H1 (cell line): ENCODE results near the gene AWAT2. TPM values are rescaled to one million over a fixed set of nuclear protein-coding genes. Genes with fewer than 3 reads are reported as not detected.

ENCODE experiments used
- CTCF ChIA-PET: fragments of 300-600 bp; sonication (Branson Sonifier 250); formaldehyde crosslinking; loops from one replicate; lab custom pipeline; 2021; ENCODE audit not compliant: partially characterized antibody; lab: Charles Lee
- POLR2A ChIA-PET: fragments of 300-600 bp; sonication (Branson Sonifier 250); formaldehyde crosslinking; loops from one replicate; lab custom pipeline; 2021; ENCODE audit warnings: inconsistent platforms; ENCODE audit not compliant: partially characterized antibody; lab: Charles Lee
- DNase-seq, 2 experiments: peaks; one replicate each; pipeline versions ENCODE4 v3.0.0 to v3.0.0-alpha.2; 2010 to 2022; ENCODE audit warnings: low spot score in 2 of 2, low read depth in 1 of 2, mixed read lengths in 1 of 2
- FAIRE-seq: peaks from 2 replicates; lab custom pipeline; 2011; peaks lifted over from hg19 to GRCh38; lab: Jason Lieb, UNC
- H2AFZ ChIP-seq: 2 replicates; pipeline ENCODE4 v1.8.1; 2012; ENCODE audit warnings: low read length, inconsistent platforms
- H2AK5ac ChIP-seq: 2 replicates; pipeline ENCODE4 v1.6.1; 2013; ENCODE audit warnings: low read depth, low read length
- H2BK120ac ChIP-seq: replicated peaks from 2 replicates; pipeline ENCODE3; 2013; ENCODE audit warnings: low read depth, low read length, inconsistent platforms
- H2BK12ac ChIP-seq: 2 replicates; pipeline ENCODE4 v1.6.1; 2013; ENCODE audit warnings: low read depth, low read length
- H2BK15ac ChIP-seq: 2 replicates; pipeline ENCODE4 v1.6.1; 2013; ENCODE audit warnings: low read length
- H2BK20ac ChIP-seq: 2 replicates; pipeline ENCODE4 v1.6.1; 2013; ENCODE audit warnings: low read length
- H2BK5ac ChIP-seq: 2 replicates; pipeline ENCODE4 v1.6.1; 2013; ENCODE audit warnings: low read depth, low read length
- H3K14ac ChIP-seq: 2 replicates; pipeline ENCODE4 v1.6.1; 2013; ENCODE audit warnings: inconsistent platforms; ENCODE audit not compliant: insufficient read length
- H3K18ac ChIP-seq: 2 replicates; pipeline ENCODE4 v1.6.1; 2013; ENCODE audit warnings: low read length; ENCODE audit errors: extremely low read depth
- H3K23ac ChIP-seq: 2 replicates; pipeline ENCODE4 v1.6.1; 2013; ENCODE audit warnings: inconsistent platforms; ENCODE audit not compliant: insufficient read length
- H3K23me2 ChIP-seq: 2 replicates; pipeline ENCODE4 v1.6.1; 2013; ENCODE audit warnings: low read depth, low read length
- H3K27ac ChIP-seq: 2 replicates; pipeline ENCODE4 v1.6.1; 2011; ENCODE audit warnings: low read depth, low read length, inconsistent platforms
- H3K27me3 ChIP-seq, 4 experiments: replicated peaks in 1 of 4; 1 replicate in 1 of 4; 2 replicates in 3 of 4; pipeline versions ENCODE4 v1.6.1 to v1.8.1; 2011 to 2013; ENCODE audit warnings: low read length in 3 of 4, mild to moderate bottlenecking in 3 of 4, inconsistent platforms in 2 of 4, mixed read lengths in 2 of 4, moderate library complexity in 1 of 4; ENCODE audit not compliant: control insufficient read depth in 3 of 4, insufficient read depth in 3 of 4; ENCODE audit errors: extremely low read depth in 1 of 4
- H3K36me3 ChIP-seq, 4 experiments: 2 replicates each; pipeline versions ENCODE4 v1.6.1 to v1.8.1; 2011 to 2013; ENCODE audit warnings: mild to moderate bottlenecking in 4 of 4, low read length in 3 of 4, moderate library complexity in 2 of 4, control low read depth in 1 of 4, inconsistent platforms in 1 of 4; ENCODE audit not compliant: insufficient read depth in 4 of 4, control insufficient read depth in 2 of 4
- H3K4ac ChIP-seq: replicated peaks from 2 replicates; pipeline ENCODE3; 2013; ENCODE audit warnings: low read length, low read depth, mixed read lengths, inconsistent platforms; ENCODE audit not compliant: insufficient read length
- H3K4me1 ChIP-seq, 4 experiments: replicated peaks in 1 of 4; 1 replicate in 1 of 4; 2 replicates in 3 of 4; pipeline versions ENCODE4 v1.6.1 to v1.8.1; 2011 to 2013; ENCODE audit warnings: low read length in 3 of 4, inconsistent platforms in 2 of 4, mixed read lengths in 1 of 4; ENCODE audit not compliant: insufficient read depth in 4 of 4, control insufficient read depth in 3 of 4
- H3K4me2 ChIP-seq, 2 experiments: 2 replicates each; pipeline versions ENCODE4 v1.6.1 to v1.8.1; 2011 to 2013; ENCODE audit warnings: low read depth in 2 of 2, low read length in 2 of 2, control low read depth in 1 of 2, inconsistent platforms in 1 of 2, mild to moderate bottlenecking in 1 of 2; ENCODE audit not compliant: insufficient read depth in 1 of 2
- H3K4me3 ChIP-seq, 4 experiments: fragments of 200-600, 300-600 bp in 1 of 4; sonication (generic), shearing (Covaris generic), sonication (Bioruptor Twin) in 1 of 4; 2 replicates each; pipeline versions ENCODE4 v1.5.1 to v1.8.1; 2011 to 2016; ENCODE audit warnings: low read length in 4 of 4, low read depth in 3 of 4, control low read depth in 2 of 4, inconsistent platforms in 2 of 4, mild to moderate bottlenecking in 2 of 4, mixed read lengths in 1 of 4, moderate library complexity in 1 of 4; ENCODE audit not compliant: insufficient read depth in 2 of 4; ENCODE audit errors: extremely low read depth in 1 of 4
- H3K56ac ChIP-seq: replicated peaks from 2 replicates; pipeline ENCODE3; 2013; ENCODE audit warnings: low read depth, mild to moderate bottlenecking, mixed read lengths, low read length, inconsistent platforms; ENCODE audit not compliant: insufficient read length
- H3K79me1 ChIP-seq: 2 replicates; pipeline ENCODE4 v1.6.1; 2013; ENCODE audit warnings: low read depth, low read length, control low read depth
- H3K79me2 ChIP-seq, 2 experiments: 2 replicates each; pipeline versions ENCODE4 v1.6.1 to v1.8.1; 2012 to 2013; ENCODE audit warnings: low read length in 2 of 2, mild to moderate bottlenecking in 2 of 2, inconsistent platforms in 1 of 2; ENCODE audit not compliant: insufficient read depth in 2 of 2, control insufficient read depth in 1 of 2
- H3K9ac ChIP-seq, 4 experiments: replicated peaks in 1 of 4; 1 replicate in 1 of 4; 2 replicates in 3 of 4; pipeline versions ENCODE4 v1.6.1 to v1.8.1; 2011 to 2013; ENCODE audit warnings: low read depth in 3 of 4, low read length in 3 of 4, control low read depth in 2 of 4, mild to moderate bottlenecking in 2 of 4, moderate library complexity in 2 of 4, inconsistent platforms in 1 of 4; ENCODE audit errors: extremely low read depth in 1 of 4
- H3K9me3 ChIP-seq, 2 experiments: 2 replicates each; pipeline versions ENCODE4 v1.6.1 to v1.8.1; 2012 to 2013; ENCODE audit warnings: mild to moderate bottlenecking in 2 of 2, moderate library complexity in 2 of 2, control low read depth in 1 of 2, inconsistent platforms in 1 of 2, low read depth in 1 of 2, low read length in 1 of 2, mixed read lengths in 1 of 2; ENCODE audit not compliant: insufficient read depth in 2 of 2
- H4K20me1 ChIP-seq, 2 experiments: replicated peaks in 1 of 2; 2 replicates each; pipeline versions ENCODE3 to v1.8.1; 2011 to 2013; ENCODE audit warnings: inconsistent platforms in 2 of 2, low read length in 2 of 2, mild to moderate bottlenecking in 1 of 2; ENCODE audit not compliant: insufficient read depth in 2 of 2, control insufficient read depth in 1 of 2
- H4K5ac ChIP-seq: 2 replicates; pipeline ENCODE4 v1.6.1; 2013; ENCODE audit warnings: low read length, low read depth, mixed read lengths, inconsistent platforms; ENCODE audit not compliant: insufficient read length
- H4K8ac ChIP-seq: 2 replicates; pipeline ENCODE4 v1.8.0; 2013; ENCODE audit warnings: mild to moderate bottlenecking, moderate library complexity, low read length, inconsistent platforms; ENCODE audit not compliant: insufficient read depth; ENCODE audit errors: extremely low read depth
- H4K91ac ChIP-seq: replicated peaks from 2 replicates; pipeline ENCODE3; 2013; ENCODE audit warnings: low read length, mixed read lengths, inconsistent platforms; ENCODE audit not compliant: insufficient read length
- BRCA1 ChIP-seq: IDR thresholded peaks from 2 replicates; pipeline ENCODE4 v1.6.1; 2012; ENCODE audit warnings: low read depth, low read length, improper control_type of control experiment
- SP1 ChIP-seq: IDR thresholded peaks from 2 replicates; pipeline ENCODE4 v1.6.1; 2011; ENCODE audit warnings: low read depth, low read length
- WGBS, 2 experiments: shearing (Covaris generic) in 1 of 2; methylation state at CpG; one replicate each; pipeline versions ENCODE4 v1.1.6 to v1.1.7; 2013 to 2015; ENCODE audit warnings: low lambda C conversion rate in 2 of 2, mixed read lengths in 2 of 2, inconsistent platforms in 1 of 2, low coverage in 1 of 2, missing lambda C conversion rate in 1 of 2; ENCODE audit not compliant: insufficient replicate concordance in 2 of 2, insufficient coverage in 1 of 2, insufficient read length in 1 of 2; ENCODE audit errors: extremely low coverage in 1 of 2, missing lambda C conversion rate in 1 of 2; 5-methylcytosine and 5-hydroxymethylcytosine counted together
- polyA plus RNA-seq, 7 experiments: library from polyadenylated mRNA; depleted of rRNA in 3 of 7; stranded (reverse) in 5 of 7; unstranded in 2 of 7; fragments of >200 nt in 5 of 7; fragments of 200-250 nt in 2 of 7; gene quantifications; 1 replicate in 5 of 7; 2 replicates in 1 of 7; 4 replicates in 1 of 7; pipeline versions ENCODE4 v1.2.1 to v1.2.3, GENCODE V29; 2011 to 2013; ENCODE audit warnings: missing spikeins in 2 of 7, mixed read lengths in 2 of 7
- total RNA-seq: library from RNA; stranded (reverse); fragmentation: NEBNext Ultra II Directional; extraction: Animal tissue kit (Norgen Biotek cat#: 25700); gene quantifications from 2 replicates; pipeline ENCODE4 v1.2.1, GENCODE V29; 2021

Gene AWAT2
- total and polyA plus RNA-seq, 2 of the 8 experiments (the other 6 are each of a cell fraction or from before 2014, with no cell fraction given) = not detected

- no peak overlapping the region for H2BK20ac ChIP-seq
- no peak overlapping the region for H3K4me2 ChIP-seq
- no peak overlapping the region for H2AFZ ChIP-seq
- H3K4me3 ChIP-seq = no peak overlapping the region
- whole genome bisulfite sequencing, 2 experiments = 77% methylated on average over 3 of the region's 3 CpGs; no CpG with 5 or more reads in 1 of the 2 experiments
- H4K8ac ChIP-seq = no peak overlapping the region
- no peak overlapping the region for H3K14ac ChIP-seq
- no peaks in the 10 kb centered on the region for H3K36me3 ChIP-seq
- no peak overlapping the region for H3K23ac ChIP-seq
- no peaks in the 10 kb centered on the region for H3K4me1 ChIP-seq
- no peak overlapping the region for H3K56ac ChIP-seq
- no peak overlapping the region for H4K91ac ChIP-seq
- H3K79me2 ChIP-seq = no peaks in the 10 kb centered on the region
- no peak overlapping the region for H3K4ac ChIP-seq
- H3K9ac ChIP-seq = no peak overlapping the region
- ChIA-PET POLR2A (interaction anchor here (0.6 kb wide), 1 partner anchor 259 kb away, joined by 3 read pairs; no protein-coding TSS in a partner anchor), CTCF (interaction anchor here (0.6 to 2.3 kb wide), 5 partner anchors 11 to 656 kb away, joined by 3 to 7 read pairs (median 3); no protein-coding TSS in a partner anchor)
- H3K27me3 ChIP-seq = no peaks in the 10 kb centered on the region
- H2BK5ac ChIP-seq = no peak overlapping the region
- H3K27ac ChIP-seq = no peak overlapping the region
- H3K9me3 ChIP-seq = no peaks in the 10 kb centered on the region
- no peak overlapping the region for H3K18ac ChIP-seq
- FAIRE-seq (no peak), DNase-seq (no peak)
- no peaks in the 10 kb centered on the region for H3K79me1 ChIP-seq
- no peak overlapping the region for H2BK12ac ChIP-seq
- no peak overlapping the region for H4K5ac ChIP-seq
- no peaks in the 10 kb centered on the region for H4K20me1 ChIP-seq
- TF ChIP-seq BRCA1 (no peak), SP1 (no peak)
- H2AK5ac ChIP-seq = no peak overlapping the region
- no peaks in the 10 kb centered on the region for H3K23me2 ChIP-seq
- no peak overlapping the region for H2BK120ac ChIP-seq
- no peak overlapping the region for H2BK15ac ChIP-seq
Measured at GRCh38 chrX:70079870-70080269, 30.1 kb upstream of the AWAT2 start.
